ENCODE data around the gene TLX2. TPM values are rescaled to one million over a fixed set of nuclear protein-coding genes. Genes with fewer than 3 reads are reported as not detected.

The TLX2 gene
- total RNA-seq: under 1 TPM; 0.55 to 0.63 TPM

DNA sequence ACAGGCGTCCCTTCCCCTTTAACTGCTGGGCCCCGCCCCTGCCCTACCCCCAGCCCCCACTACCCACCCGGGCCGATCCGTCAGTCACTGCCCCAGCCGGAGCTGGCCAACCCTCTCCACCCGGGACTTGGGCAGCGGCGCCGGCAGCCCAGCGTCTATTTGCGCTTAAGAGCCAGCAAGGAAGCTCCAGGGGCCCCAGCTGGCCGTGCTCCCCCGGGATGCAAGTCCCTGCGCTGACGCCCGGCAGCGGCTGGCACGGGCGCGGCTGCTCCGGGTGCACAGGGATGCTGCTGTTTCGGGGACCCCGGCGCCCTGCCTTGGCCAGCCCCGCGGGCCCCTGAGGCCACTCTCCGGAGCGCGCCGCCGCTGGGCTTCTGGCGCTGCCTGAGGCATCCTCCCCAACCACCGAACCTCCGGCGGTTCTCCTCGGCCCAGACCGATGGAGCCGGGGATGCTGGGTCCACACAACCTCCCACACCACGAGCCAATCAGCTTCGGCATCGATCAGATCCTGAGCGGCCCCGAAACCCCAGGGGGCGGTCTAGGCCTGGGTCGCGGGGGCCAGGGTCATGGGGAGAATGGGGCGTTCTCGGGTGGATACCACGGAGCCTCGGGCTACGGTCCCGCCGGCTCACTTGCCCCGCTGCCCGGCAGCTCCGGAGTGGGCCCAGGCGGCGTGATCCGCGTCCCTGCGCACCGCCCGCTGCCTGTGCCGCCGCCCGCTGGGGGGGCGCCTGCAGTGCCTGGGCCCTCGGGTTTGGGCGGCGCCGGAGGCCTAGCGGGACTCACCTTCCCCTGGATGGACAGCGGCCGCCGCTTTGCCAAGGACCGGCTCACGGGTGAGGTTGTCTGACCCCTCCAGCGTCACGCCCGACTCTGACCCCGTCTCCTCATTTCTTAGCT, at the start of gene TLX2:
Gene TLX2, plus strand, starts transcription at position 83 of the 903 bp plus-strand sequence. Its CDS starts 357 bp downstream, at position 440.

DNA sequence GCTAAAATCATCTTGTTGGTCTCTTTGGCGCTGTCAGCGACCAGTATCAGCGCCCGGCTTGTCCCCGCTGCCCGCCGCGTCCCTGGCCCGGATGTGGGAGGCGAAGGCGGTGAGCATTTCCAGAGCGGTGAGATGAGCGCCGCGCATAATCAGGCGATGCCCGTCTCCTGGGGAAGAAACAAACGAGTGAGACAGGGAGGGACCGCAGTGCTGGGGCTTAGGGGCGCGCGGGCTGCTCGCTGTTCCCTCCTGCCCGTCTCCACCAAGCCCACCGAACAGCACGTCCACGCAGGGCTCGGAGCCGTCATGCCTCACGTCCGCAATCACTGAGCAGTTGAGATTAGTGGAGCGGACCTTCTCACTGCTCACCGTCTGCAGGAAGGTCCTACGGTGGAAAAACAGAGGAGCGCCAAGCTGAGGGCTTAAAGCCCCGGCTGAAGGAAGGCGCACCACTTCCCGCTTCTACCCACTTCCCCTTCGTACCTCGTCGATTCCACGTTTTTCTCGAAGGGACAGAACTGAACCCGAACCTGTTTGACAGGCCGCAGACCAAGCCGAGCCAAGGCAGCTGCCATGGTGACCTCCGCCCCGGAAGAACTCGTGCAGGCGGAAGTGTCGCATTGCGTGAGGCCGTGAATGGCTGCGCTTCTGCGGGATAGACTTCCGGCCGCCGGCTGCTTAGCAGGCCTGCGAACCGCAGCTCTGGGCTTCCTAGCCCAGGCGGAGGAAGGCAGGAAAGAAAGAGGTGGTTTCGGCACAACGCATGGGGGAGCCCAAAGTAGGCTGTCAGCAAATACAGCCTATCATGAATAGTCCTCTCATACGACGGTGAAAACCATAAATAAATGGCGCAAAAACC, 41.9 kb upstream of the TLX2 start, which contains the start of gene MRPL53:
Gene MRPL53, minus strand, starts transcription at position 595 of the 859 bp plus-strand sequence. Its CDS starts 20 bp downstream, at position 575.

DNA sequence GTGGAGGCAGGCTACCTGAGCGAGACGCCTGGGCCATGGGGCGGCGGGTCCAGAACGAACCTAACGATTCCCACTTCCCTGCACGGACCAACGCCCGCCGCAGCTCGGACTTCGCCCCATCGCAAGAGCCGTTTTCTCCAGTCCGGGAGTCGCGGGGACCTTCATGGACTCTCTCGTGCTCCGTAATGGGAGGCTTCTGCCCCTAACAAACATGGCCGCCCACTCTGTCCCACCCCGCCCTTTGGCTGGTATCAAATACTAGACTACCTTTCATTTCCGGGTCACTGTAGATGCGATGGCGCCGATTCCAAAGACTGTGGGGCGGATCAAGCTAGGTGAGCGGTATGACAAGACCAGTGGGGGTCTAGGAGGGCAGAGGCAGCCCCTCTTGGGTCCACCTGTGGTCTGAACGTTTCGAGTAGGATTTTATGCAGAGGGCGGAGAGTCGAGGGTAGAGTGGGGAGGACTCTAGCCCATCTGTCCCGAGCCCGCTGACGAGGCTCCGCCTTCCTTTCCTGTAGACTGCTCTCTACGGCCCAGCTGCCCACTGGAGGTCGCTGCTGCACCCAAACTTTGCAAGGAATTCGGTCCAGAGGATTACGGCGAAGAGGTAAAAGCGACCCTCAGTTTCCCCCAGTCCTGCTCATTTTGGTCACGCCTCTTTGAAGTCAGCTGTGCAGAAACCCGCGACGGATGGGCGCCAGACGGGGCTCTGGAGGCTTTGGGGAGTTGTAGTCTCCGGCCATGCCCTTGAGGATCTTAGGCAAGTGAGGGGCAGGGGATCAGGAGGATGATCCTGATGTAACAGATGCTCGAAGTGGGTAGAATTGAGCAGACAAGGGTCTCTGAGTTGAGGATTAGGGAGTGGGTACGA, 31.2 kb upstream of the TLX2 start, which contains the start of the genes CCDC142 and TTC31:
Gene CCDC142, minus strand, starts transcription at position 198 of the 874 bp plus-strand sequence. Its CDS starts 161 bp downstream, at position 37.
Gene TTC31, plus strand, starts transcription at position 281 of the 874 bp plus-strand sequence. Its CDS starts 15 bp downstream, at position 296.

DNA sequence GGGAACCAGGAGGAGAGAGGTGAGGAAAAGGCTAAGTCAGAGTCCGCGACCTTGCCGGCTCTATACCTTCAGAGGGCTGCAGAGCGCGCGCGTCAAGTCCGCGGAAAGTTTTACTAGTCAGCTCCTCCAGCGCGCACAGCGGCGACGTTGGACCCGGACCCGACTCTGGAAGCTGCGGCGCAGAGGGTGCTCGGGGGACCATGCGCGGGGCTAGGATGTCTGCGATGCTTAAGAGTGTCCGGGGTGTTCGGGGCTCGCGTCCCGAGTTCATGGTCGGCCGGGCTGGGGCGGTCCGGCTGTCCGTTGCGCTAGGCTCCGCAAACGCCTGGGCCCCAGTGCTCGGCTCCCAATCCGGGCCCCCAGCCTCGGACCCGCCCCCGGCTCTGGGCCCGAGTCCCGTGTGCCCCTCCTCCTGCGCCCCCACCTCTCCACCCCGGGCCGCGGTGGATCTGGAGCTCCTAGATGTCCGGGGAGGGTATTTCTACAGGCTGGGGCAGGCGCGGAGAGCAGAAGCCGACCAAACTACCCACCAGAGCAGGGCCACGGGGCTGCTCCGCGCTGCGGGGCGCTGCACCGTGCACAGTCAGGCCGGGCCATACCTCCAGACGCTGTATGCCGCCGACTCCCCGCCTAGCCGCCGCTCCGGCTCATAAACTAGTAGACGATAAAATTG, 14.8 kb upstream of the TLX2 start, which contains the start of gene LBX2:
Gene LBX2, minus strand, starts transcription at position 337 of the 673 bp plus-strand sequence. Its CDS starts 66 bp downstream, at position 271.

DNA sequence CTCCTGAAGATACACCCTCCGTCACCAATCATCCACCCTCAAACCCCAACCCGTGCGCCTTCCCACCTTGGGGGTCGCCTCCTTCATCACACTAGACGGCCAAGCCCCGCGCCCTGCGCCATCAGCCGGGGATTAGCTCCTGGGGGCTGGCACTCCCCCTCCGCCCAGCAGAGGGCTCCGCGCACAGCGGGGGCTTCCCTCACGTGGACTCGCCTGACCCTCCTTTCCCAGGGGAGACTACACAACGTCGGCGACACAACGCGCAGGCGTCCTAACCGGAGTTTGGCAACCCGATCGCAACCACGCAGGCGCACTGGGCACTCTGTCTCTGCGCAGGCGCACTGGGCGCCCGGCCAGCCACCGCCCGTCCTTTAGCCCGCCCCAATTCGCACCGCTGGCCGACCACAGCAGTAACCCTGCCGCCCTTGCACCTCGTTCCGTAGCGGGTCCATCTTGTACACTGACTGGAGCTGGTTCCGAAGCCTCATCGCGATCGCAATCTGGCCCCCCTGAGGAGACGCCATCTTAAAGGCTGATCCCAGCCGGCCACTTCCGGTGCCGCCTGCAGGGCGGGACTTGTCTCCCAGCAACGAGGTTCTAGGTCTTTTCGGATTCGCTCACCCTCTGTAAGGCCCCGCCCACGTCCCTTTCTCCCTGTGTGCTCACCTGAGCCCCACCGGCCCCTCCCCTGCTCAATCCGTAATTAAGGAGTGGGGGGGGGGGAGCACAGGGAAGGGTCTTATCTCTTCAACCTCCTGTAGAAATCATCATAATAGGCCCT, 6.9 kb upstream of the TLX2 start, which contains the start of gene PCGF1:
Gene PCGF1, minus strand, starts transcription at position 551 of the 781 bp plus-strand sequence. Its CDS starts 27 bp downstream, at position 524.

DNA sequence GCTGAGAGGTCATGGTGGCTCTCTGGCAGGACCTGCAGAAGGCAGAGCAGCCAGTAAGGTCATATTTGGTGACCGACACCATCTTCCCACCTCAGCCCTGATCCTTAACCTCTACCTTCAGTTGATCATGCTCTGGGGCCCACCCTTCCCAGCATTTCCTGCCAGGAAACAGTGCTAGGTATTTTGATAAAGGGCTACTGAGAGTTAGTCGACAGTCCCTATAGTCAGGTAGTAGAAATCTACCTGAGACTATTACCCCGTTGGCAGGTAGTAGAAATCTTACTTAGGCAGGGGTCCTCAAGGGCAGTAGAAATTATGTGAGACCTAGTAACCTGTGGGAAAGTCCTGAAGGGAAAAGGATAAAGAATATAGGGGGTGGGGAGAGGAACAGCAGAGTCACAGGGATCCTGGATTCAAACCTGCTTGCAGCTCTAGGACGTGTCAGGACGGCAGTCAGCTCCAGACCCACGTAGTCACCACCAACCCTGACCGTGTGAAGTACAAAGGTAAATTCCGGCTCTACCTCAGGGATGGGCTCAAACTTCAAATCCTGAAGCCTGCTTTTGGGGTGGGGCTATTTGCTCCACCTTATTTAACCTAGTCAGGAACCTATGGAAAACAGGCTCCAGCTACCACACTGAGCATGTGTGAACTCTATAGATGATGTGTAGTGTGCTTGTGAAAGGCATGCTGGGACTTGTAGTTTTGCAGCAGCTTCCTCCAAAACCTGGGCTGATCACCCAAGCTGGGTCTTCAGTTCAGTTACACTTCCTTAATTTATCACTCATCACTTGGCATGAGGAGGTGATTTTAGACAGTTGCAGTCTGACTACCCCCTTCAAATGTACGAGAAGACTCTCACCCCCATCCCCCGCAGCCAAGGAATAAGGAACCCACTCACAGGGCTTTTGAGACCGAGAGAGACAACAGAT, 11.7 kb downstream of the TLX2 start, which contains the start of gene DQX1:
Gene DQX1, minus strand, starts transcription at position 515 of the 932 bp plus-strand sequence. Its CDS starts 502 bp downstream, at position 13.

DNA sequence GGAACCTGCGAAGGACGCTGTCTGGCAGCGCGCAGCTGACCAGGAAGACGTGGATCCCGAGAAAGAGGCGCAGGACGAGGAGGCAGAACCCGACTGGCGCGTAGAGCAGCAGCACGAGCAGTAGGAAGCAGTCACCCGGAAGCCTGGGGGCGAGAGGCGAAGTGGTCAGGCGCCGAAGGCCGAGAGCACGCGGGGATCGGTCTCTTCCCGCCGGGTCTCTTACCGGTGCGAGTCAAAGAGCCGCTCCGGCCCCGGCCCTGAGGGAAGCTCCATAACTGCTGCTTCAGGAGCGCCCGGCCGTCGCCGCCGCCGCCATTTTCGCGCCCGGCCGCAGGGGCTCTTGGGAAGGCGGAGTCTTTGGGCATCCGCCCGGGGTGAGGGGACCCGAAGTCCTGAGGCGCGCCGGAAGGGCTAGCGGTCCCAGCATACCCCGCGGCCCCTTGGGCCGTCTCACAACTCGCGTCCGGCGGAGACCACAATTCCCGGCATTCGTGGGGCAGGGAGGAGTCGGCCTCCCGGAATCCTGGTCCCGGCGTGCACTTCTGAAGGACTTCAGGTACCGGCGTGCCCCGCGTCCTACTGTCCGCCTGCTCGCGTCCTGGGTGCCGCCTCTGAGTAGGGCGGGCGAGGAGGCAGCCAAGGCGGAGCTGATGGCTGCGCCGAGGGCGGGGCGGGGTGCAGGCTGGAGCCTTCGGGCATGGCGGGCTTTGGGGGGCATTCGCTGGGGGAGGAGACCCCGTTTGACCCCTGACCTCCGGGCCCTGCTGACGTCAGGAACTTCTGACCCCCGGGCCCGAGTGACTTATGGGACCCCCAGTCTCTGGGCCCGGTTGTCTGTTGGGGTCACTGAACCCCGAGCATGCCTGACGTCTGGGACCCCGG, 15.3 kb downstream of the TLX2 start, which contains the start of the genes AUP1 and HTRA2:
Gene AUP1, minus strand, starts transcription at position 350 of the 882 bp plus-strand sequence. Its CDS starts 77 bp downstream, at position 273.
Gene HTRA2, plus strand, starts transcription at position 577 of the 882 bp plus-strand sequence. Its CDS starts 74 bp downstream, at position 651.

DNA sequence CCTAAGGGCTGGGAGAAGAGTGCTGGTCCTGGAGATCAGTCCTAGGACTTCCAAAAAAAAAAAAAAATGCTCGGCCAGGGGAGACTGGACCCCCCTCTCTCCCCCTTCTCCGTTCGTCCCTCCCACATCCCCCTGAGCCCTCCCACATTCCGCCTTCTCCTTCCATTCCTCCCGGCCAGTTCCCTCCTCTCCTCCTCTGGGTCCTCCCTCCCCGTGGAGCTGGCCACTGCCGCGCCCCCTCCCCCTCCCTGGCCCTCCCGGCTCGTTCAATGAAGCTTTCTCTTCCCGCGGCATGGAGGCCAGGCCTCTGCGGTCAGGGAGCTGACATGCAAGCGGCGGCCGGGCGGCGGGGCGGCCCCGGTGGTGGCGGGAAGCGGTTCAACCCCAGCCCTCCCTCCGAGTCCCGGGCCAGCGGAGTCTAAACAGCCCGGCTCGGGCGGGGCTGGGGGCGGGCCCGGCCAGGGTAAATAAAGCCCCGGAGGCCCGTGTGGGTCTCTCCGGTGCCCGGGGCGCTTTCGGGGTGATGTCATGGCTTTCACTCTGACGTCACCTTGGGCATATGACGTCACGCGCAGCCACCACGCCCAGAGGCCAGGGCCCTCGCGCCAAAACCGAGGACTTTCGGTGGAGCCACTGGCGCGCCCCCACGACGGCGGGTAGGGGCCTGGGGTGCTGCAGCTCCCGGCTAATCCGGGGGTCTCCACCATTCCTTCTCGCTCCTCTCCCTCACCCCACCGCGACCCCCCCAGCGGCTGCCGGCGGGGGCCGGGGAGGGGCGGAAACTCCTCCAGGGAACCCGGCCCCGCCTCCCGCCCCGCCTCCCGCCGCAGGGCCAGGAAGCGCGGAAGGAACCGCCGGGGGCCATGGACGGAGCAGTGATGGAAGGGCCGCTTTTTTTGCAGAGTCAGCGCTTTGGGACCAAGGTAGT, 39.9 kb downstream of the TLX2 start, which contains the start of the genes DOK1 and LOXL3:
Gene DOK1, plus strand, starts transcription at position 829 of the 928 bp plus-strand sequence. Its CDS starts 35 bp downstream, at position 864.
Gene LOXL3, minus strand, starts transcription at position 51 of the 928 bp plus-strand sequence. CDS start 1,308 bp downstream, outside the sequence.

Other genes starting within 250 kb of the TLX2 start
- 1 to 10 TPM; 2.8 to 4.6 TPM for gene SLC4A5, start 171.0 kb upstream of the TLX2 start, total RNA-seq
- 100 to 1,000 TPM; 104 to 111 TPM for gene DCTN1, start 134.1 kb upstream of the TLX2 start, total RNA-seq
- gene C2orf81, start 92.8 kb upstream of the TLX2 start, total RNA-seq: 1 to 10 TPM; 3.3 to 3.8 TPM
- 10 to 100 TPM; 78.2 to 79.5 TPM for gene WDR54, start 92.7 kb upstream of the TLX2 start, total RNA-seq
- under 1 TPM; 0.81 to 0.84 TPM for gene RTKN, start 72.5 kb upstream of the TLX2 start, total RNA-seq
- gene INO80B, start 59.4 kb upstream of the TLX2 start, total RNA-seq: 10 to 100 TPM; 42.9 to 47.0 TPM
- 10 to 100 TPM; 54.2 to 57.3 TPM for gene WBP1, start 56.0 kb upstream of the TLX2 start, total RNA-seq
- 10 to 100 TPM; 65.6 to 65.7 TPM for gene MOGS, start 49.1 kb upstream of the TLX2 start, total RNA-seq
- 100 to 1,000 TPM; 122 to 123 TPM for gene MRPL53, start 41.8 kb upstream of the TLX2 start, total RNA-seq
- 10 to 100 TPM; 24.8 to 26.2 TPM for gene CCDC142, start 31.5 kb upstream of the TLX2 start, total RNA-seq
- gene TTC31, start 31.4 kb upstream of the TLX2 start, total RNA-seq: 10 to 100 TPM; 38.3 to 44.5 TPM
- gene LBX2, start 14.8 kb upstream of the TLX2 start, total RNA-seq: under 1 TPM in 1 of 2 experiments, not detected in 1; 0.35 TPM
- gene PCGF1, start 6.8 kb upstream of the TLX2 start, total RNA-seq: 10 to 100 TPM; 26.2 to 29.8 TPM
- under 1 TPM; 0.10 to 0.26 TPM for gene DQX1, start 11.8 kb downstream of the TLX2 start, total RNA-seq
- 100 to 1,000 TPM; 109 to 110 TPM for gene AUP1, start 15.3 kb downstream of the TLX2 start, total RNA-seq
- gene HTRA2, start 15.5 kb downstream of the TLX2 start, total RNA-seq: 10 to 100 TPM; 39.7 to 44.2 TPM
- gene LOXL3, start 39.5 kb downstream of the TLX2 start, total RNA-seq: under 1 TPM; 0.07 to 0.10 TPM
- gene DOK1, start 40.3 kb downstream of the TLX2 start, total RNA-seq: 10 to 100 TPM; 28.2 to 30.7 TPM
- not detected for gene M1AP, start 133.9 kb downstream of the TLX2 start, total RNA-seq
- 1 to 10 TPM; 6.5 to 6.9 TPM for gene SEMA4F, start 139.8 kb downstream of the TLX2 start, total RNA-seq

All from activated naive CD4-positive, alpha-beta T cell treated with anti-CD3 and anti-CD28 coated beads, Interleukin-2, amount 10 ng/mL, durations not matched to agents 5 hours and 36 hours (primary cell).